ENCODE results near the gene NOTCH2.

NOTCH2 gene

GRCh38 chr1:119929643-119930315 is 139.7 kb downstream of the NOTCH2 start:
- H2BK5ac ChIP-seq (ENCODE audit: low read length), result no peak overlapping the region
- H2AFZ ChIP-seq (ENCODE audit: low read length), result no peak overlapping the region
- H3K4ac ChIP-seq (ENCODE audit: low read length), result no peak overlapping the region
- H4K91ac ChIP-seq (ENCODE audit: low read depth, low read length, poor library complexity), result no peak overlapping the region
- no peaks in the 10 kb centered on the region for H3K79me1 ChIP-seq (ENCODE audit: low read depth, low read length)
- H2AK5ac ChIP-seq (ENCODE audit: low read depth, low read length), result no peak overlapping the region
- no peaks in the 10 kb centered on the region for H3K4me1 ChIP-seq (ENCODE audit: control insufficient read depth in 2 of 2, insufficient read depth in 1 of 2, low read depth in 1 of 2, low read length in 2 of 2)
- no peak for DNase-seq (ENCODE audit: low spot score)
- H2BK15ac ChIP-seq (ENCODE audit: low read length), result no peak overlapping the region
- no CpG with 5 or more reads among the region's 1 CpG for WGBS, 2 donors (ENCODE audit: extremely low coverage in 2 of 2, insufficient read length in 2 of 2, insufficient replicate concordance in 1 of 2)
- no peak overlapping the region for H3K4me2 ChIP-seq (ENCODE audit: insufficient read depth, low read length, poor library complexity, severe bottlenecking)
- no peak overlapping the region for H3K23ac ChIP-seq (ENCODE audit: low read depth, low read length, poor library complexity)
- H3K4me3 ChIP-seq (ENCODE audit: low read length in 2 of 2), result no peak overlapping the region
- H3K36me3 ChIP-seq (replicated peaks in 1 of 2; ENCODE audit: control insufficient read depth in 2 of 2, insufficient read depth in 2 of 2, low read length in 2 of 2), result peaks cover 26 to 66% of the 10 kb centered on the region in 2 donors
- H3K27me3 ChIP-seq (ENCODE audit: control insufficient read depth in 3 of 3, insufficient read depth in 3 of 3, low read depth in 1 of 3, low read length in 3 of 3), result no peaks in the 10 kb centered on the region
- H4K8ac ChIP-seq (ENCODE audit: low read depth, low read length), result no peak overlapping the region
- H2BK12ac ChIP-seq (ENCODE audit: low read length), result no peak overlapping the region
- H3K9ac ChIP-seq (ENCODE audit: low read depth, low read length, poor library complexity), result no peak overlapping the region
- H2BK120ac ChIP-seq (ENCODE audit: low read depth, low read length), result no peak overlapping the region
- H3K14ac ChIP-seq (ENCODE audit: low read length), result no peak overlapping the region
- no peak overlapping the region for H3K18ac ChIP-seq (ENCODE audit: low read length)
- H3K9me3 ChIP-seq (replicated peaks in 1 of 2; ENCODE audit: control insufficient read depth in 2 of 2, insufficient read depth in 1 of 2, low read depth in 1 of 2, low read length in 2 of 2), result peaks cover 4 to 5% of the 10 kb centered on the region in 2 donors
- H3K27ac ChIP-seq (replicated peaks; ENCODE audit: low read length), result no peak overlapping the region

- no peak overlapping the region for H3K4ac ChIP-seq (ENCODE audit: low read length)
- no peak overlapping the region for H2BK15ac ChIP-seq (ENCODE audit: low read length)
- no peak overlapping the region for H4K91ac ChIP-seq (ENCODE audit: low read depth, low read length, poor library complexity)
- H3K79me1 ChIP-seq (ENCODE audit: low read depth, low read length), result no peaks in the 10 kb centered on the region
- no peaks in the 10 kb centered on the region for H3K9me3 ChIP-seq (replicated peaks in 1 of 2; ENCODE audit: control insufficient read depth in 2 of 2, insufficient read depth in 1 of 2, low read depth in 1 of 2, low read length in 2 of 2)
- no peak overlapping the region for H2BK5ac ChIP-seq (ENCODE audit: low read length)
- H3K23ac ChIP-seq (ENCODE audit: low read depth, low read length, poor library complexity), result no peak overlapping the region
- H3K18ac ChIP-seq (ENCODE audit: low read length), result no peak overlapping the region
- H3K36me3 ChIP-seq (replicated peaks in 1 of 2; ENCODE audit: control insufficient read depth in 2 of 2, insufficient read depth in 2 of 2, low read length in 2 of 2), result peaks cover 39 to 79% of the 10 kb centered on the region in 2 donors
- no peak overlapping the region for H3K4me2 ChIP-seq (ENCODE audit: insufficient read depth, low read length, poor library complexity, severe bottlenecking)
- no peaks in the 10 kb centered on the region for H3K4me1 ChIP-seq (ENCODE audit: control insufficient read depth in 2 of 2, insufficient read depth in 1 of 2, low read depth in 1 of 2, low read length in 2 of 2)
- H2BK12ac ChIP-seq (ENCODE audit: low read length), result no peak overlapping the region
- no peaks in the 10 kb centered on the region for H3K27me3 ChIP-seq (ENCODE audit: control insufficient read depth in 3 of 3, insufficient read depth in 3 of 3, low read depth in 1 of 3, low read length in 3 of 3)
- DNase-seq (ENCODE audit: low spot score), result no peak
- H4K8ac ChIP-seq (ENCODE audit: low read depth, low read length), result no peak overlapping the region
- no peak overlapping the region for H3K4me3 ChIP-seq (ENCODE audit: low read length in 2 of 2)
- H2AFZ ChIP-seq (ENCODE audit: low read length), result no peak overlapping the region
- H2BK120ac ChIP-seq (ENCODE audit: low read depth, low read length), result no peak overlapping the region
- no CpG with 5 or more reads among the region's 3 CpGs for WGBS, 2 donors (ENCODE audit: extremely low coverage in 2 of 2, insufficient read length in 2 of 2, insufficient replicate concordance in 1 of 2)
- no peak overlapping the region for H2AK5ac ChIP-seq (ENCODE audit: low read depth, low read length)
- no peak overlapping the region for H3K27ac ChIP-seq (replicated peaks; ENCODE audit: low read length)
- no peak overlapping the region for H3K9ac ChIP-seq (ENCODE audit: low read depth, low read length, poor library complexity)
- no peak overlapping the region for H3K14ac ChIP-seq (ENCODE audit: low read length)
These were observed 142.9 kb downstream of the NOTCH2 start for GRCh38 chr1:119926553-119926952.

- Histone ChIP-seq H3K9me3 (replicated peaks in 1 of 2; ENCODE audit: control insufficient read depth in 2 of 2, insufficient read depth in 1 of 2, low read depth in 1 of 2, low read length in 2 of 2) (no peaks in the 10 kb centered on the region), H4K91ac (ENCODE audit: low read depth, low read length, poor library complexity) (no peak overlapping the region), H3K23ac (ENCODE audit: low read depth, low read length, poor library complexity) (no peak overlapping the region), H3K18ac (ENCODE audit: low read length) (no peak overlapping the region), H3K27ac (replicated peaks; ENCODE audit: low read length) (no peak overlapping the region), H3K4me1 (ENCODE audit: control insufficient read depth in 2 of 2, insufficient read depth in 1 of 2, low read depth in 1 of 2, low read length in 2 of 2) (no peaks in the 10 kb centered on the region), H2BK15ac (ENCODE audit: low read length) (no peak overlapping the region), H3K4ac (ENCODE audit: low read length) (no peak overlapping the region), H3K4me2 (ENCODE audit: insufficient read depth, low read length, poor library complexity, severe bottlenecking) (no peak overlapping the region), H2BK120ac (ENCODE audit: low read depth, low read length) (no peak overlapping the region), H3K4me3 (ENCODE audit: low read length in 2 of 2) (no peak overlapping the region), H2AFZ (ENCODE audit: low read length) (no peak overlapping the region), H2BK5ac (ENCODE audit: low read length) (no peak overlapping the region), H3K27me3 (ENCODE audit: control insufficient read depth in 3 of 3, insufficient read depth in 3 of 3, low read depth in 1 of 3, low read length in 3 of 3) (no peaks in the 10 kb centered on the region), H4K8ac (ENCODE audit: low read depth, low read length) (no peak overlapping the region), H2AK5ac (ENCODE audit: low read depth, low read length) (no peak overlapping the region), H3K14ac (ENCODE audit: low read length) (no peak overlapping the region), H3K79me1 (ENCODE audit: low read depth, low read length) (no peaks in the 10 kb centered on the region), H2BK12ac (ENCODE audit: low read length) (no peak overlapping the region), H3K36me3 (replicated peaks in 1 of 2; ENCODE audit: control insufficient read depth in 2 of 2, insufficient read depth in 2 of 2, low read length in 2 of 2) (peaks cover 44 to 92% of the 10 kb centered on the region in 2 donors), H3K9ac (ENCODE audit: low read depth, low read length, poor library complexity) (no peak overlapping the region)
- no peak for DNase-seq (ENCODE audit: low spot score)
- no CpG with 5 or more reads among the region's 19 CpGs for WGBS, 2 donors (ENCODE audit: extremely low coverage in 2 of 2, insufficient read length in 2 of 2, insufficient replicate concordance in 1 of 2)
These were observed 144.2 kb downstream of the NOTCH2 start for GRCh38 chr1:119924948-119925898.
